Breast epithelium (tissue), 3 donors: ENCODE results near the gene RHCG.

Source experiments
- CTCF ChIP-seq, 3 donors: fragments of 450-650 bp; IDR thresholded peaks; one replicate each; pipeline ENCODE4 v1.5.1; 2016 to 2017; ENCODE audit warnings: antibody characterized with exemption in 3 of 3, mild to moderate bottlenecking in 3 of 3, moderate library complexity in 3 of 3
- POLR2AphosphoS5 ChIP-seq, 3 donors: sonication (generic); formaldehyde crosslinking; IDR thresholded peaks; one replicate each; pipeline ENCODE4 v1.6.1; 2017; ENCODE audit warnings: antibody characterized with exemption in 3 of 3

GRCh38 chr15:89542369-89542768 is 46.0 kb upstream of the RHCG start:
- TF ChIP-seq CTCF (IDR thresholded peaks at IDR 0.05) (no peak), POLR2AphosphoS5 (IDR thresholded peaks at IDR 0.05) (no peak)
